IPS-18a (cell line): Measurements from ENCODE around the gene PIP4K2C.
"Not testable (repeated sequence)": the region's sequence is repeated elsewhere in the genome, so short reads cannot be mapped to it uniquely, and the experiment has no call there.

ENCODE experiments used
- H3K27ac ChIP-seq: one replicate; pipeline ENCODE4 v1.5.1; 2013; ENCODE audit warnings: low read length
- H3K27me3 ChIP-seq: one replicate; pipeline ENCODE4 v1.6.1; 2013; ENCODE audit warnings: mild to moderate bottlenecking, low read length; ENCODE audit not compliant: control insufficient read depth, insufficient read depth
- H3K36me3 ChIP-seq: one replicate; pipeline ENCODE4 v1.6.1; 2013; ENCODE audit warnings: low read depth, low read length; ENCODE audit not compliant: control insufficient read depth
- H3K4me1 ChIP-seq: one replicate; pipeline ENCODE4 v1.6.1; 2013; ENCODE audit warnings: low read depth, low read length; ENCODE audit not compliant: control insufficient read depth
- H3K4me3 ChIP-seq: one replicate; pipeline ENCODE4 v1.5.1; 2013; ENCODE audit warnings: low read length
- H3K9ac ChIP-seq: one replicate; pipeline ENCODE4 v1.6.1; 2013; ENCODE audit warnings: mild to moderate bottlenecking, low read length, moderate library complexity
- H3K9me3 ChIP-seq: one replicate; pipeline ENCODE4 v1.6.1; 2013; ENCODE audit warnings: low read depth, low read length; ENCODE audit not compliant: control insufficient read depth

The PIP4K2C gene

GRCh38 chr12:57613427-57614109 is 22.6 kb downstream of the PIP4K2C start:
- H3K27me3 ChIP-seq = peaks cover 71% of the 10 kb centered on the region
- H3K4me3 ChIP-seq = no peak overlapping the region
- H3K9ac ChIP-seq = no peak overlapping the region
- H3K4me1 ChIP-seq = peaks cover 21% of the 10 kb centered on the region
- H3K27ac ChIP-seq = no peak overlapping the region
- H3K9me3 ChIP-seq = no peaks in the 10 kb centered on the region
- H3K36me3 ChIP-seq = no peaks in the 10 kb centered on the region

- H3K36me3 ChIP-seq = no peaks in the 10 kb centered on the region
- no peak overlapping the region for H3K9ac ChIP-seq
- H3K9me3 ChIP-seq = no peaks in the 10 kb centered on the region
- peaks cover 13% of the 10 kb centered on the region for H3K4me1 ChIP-seq
- H3K27me3 ChIP-seq = peaks cover 79% of the 10 kb centered on the region
- no peak overlapping the region for H3K27ac ChIP-seq
- no peak overlapping the region for H3K4me3 ChIP-seq
Observed at GRCh38 chr12:57614178-57614947, 23.4 kb downstream of the PIP4K2C start.

- Histone ChIP-seq H3K27me3 (peaks cover 82% of the 10 kb centered on the region), H3K9ac (no peak overlapping the region), H3K36me3 (no peaks in the 10 kb centered on the region)
Observed at GRCh38 chr12:57614948-57615500, 24.0 kb downstream of the PIP4K2C start.

GRCh38 chr12:57615637-57616036 is 24.6 kb downstream of the PIP4K2C start:
- Histone ChIP-seq H3K4me3 (no peak overlapping the region), H3K9me3 (no peaks in the 10 kb centered on the region), H3K9ac (no peak overlapping the region), H3K4me1 (peaks cover 12% of the 10 kb centered on the region), H3K27me3 (peaks cover 82% of the 10 kb centered on the region), H3K36me3 (no peaks in the 10 kb centered on the region), H3K27ac (no peak overlapping the region)

More at GRCh38 chr12:57614948-57615500, 24.0 kb downstream of the PIP4K2C start:
- Histone ChIP-seq H3K4me1 (peaks cover 12% of the 10 kb centered on the region), H3K9me3 (no peaks in the 10 kb centered on the region), H3K4me3 (no peak overlapping the region), H3K27ac (no peak overlapping the region)

GRCh38 chr12:57616383-57617101 is 25.6 kb downstream of the PIP4K2C start:
- Histone ChIP-seq H3K4me3 (no peak overlapping the region), H3K9me3 (no peaks in the 10 kb centered on the region), H3K36me3 (no peaks in the 10 kb centered on the region), H3K27me3 (peaks cover 85% of the 10 kb centered on the region), H3K9ac (no peak overlapping the region), H3K4me1 (peaks cover 12% of the 10 kb centered on the region), H3K27ac (no peak overlapping the region)

- Histone ChIP-seq H3K9ac (no peak overlapping the region), H3K36me3 (no peaks in the 10 kb centered on the region), H3K4me3 (no peak overlapping the region), H3K27me3 (peaks cover 88% of the 10 kb centered on the region), H3K9me3 (no peaks in the 10 kb centered on the region), H3K4me1 (peaks cover 8% of the 10 kb centered on the region), H3K27ac (no peak overlapping the region)
Observed at GRCh38 chr12:57617942-57618341, 26.9 kb downstream of the PIP4K2C start.

GRCh38 chr12:57618431-57618830 is 27.4 kb downstream of the PIP4K2C start:
- not testable (repeated sequence) for H3K9me3 ChIP-seq, H3K36me3 ChIP-seq, H3K27ac ChIP-seq, H3K4me1 ChIP-seq, H3K4me3 ChIP-seq, H3K9ac ChIP-seq
- H3K27me3 ChIP-seq = peaks cover 88% of the 10 kb centered on the region

- H3K4me3 ChIP-seq = peak overlapping the region; percentile 34
- H3K4me1 ChIP-seq = peaks cover 4% of the 10 kb centered on the region
- no peaks in the 10 kb centered on the region for H3K36me3 ChIP-seq
- H3K9ac ChIP-seq = no peak overlapping the region
- H3K9me3 ChIP-seq = no peaks in the 10 kb centered on the region
- no peak overlapping the region for H3K27ac ChIP-seq
- H3K27me3 ChIP-seq = peaks cover 88% of the 10 kb centered on the region
Observed at GRCh38 chr12:57618966-57619433, 28.0 kb downstream of the PIP4K2C start.

- Histone ChIP-seq H3K9ac (no peak overlapping the region), H3K36me3 (no peaks in the 10 kb centered on the region), H3K27ac (no peak overlapping the region), H3K4me3 (peak overlapping the region; percentile 34), H3K4me1 (no peaks in the 10 kb centered on the region), H3K9me3 (no peaks in the 10 kb centered on the region), H3K27me3 (peaks cover 93% of the 10 kb centered on the region)
Observed at GRCh38 chr12:57619434-57620244, 28.6 kb downstream of the PIP4K2C start.

- Histone ChIP-seq H3K9ac (no peak overlapping the region), H3K9me3 (no peaks in the 10 kb centered on the region), H3K36me3 (no peaks in the 10 kb centered on the region), H3K27me3 (peaks cover 93% of the 10 kb centered on the region), H3K4me3 (peak overlapping the region; percentile 49), H3K27ac (no peak overlapping the region), H3K4me1 (no peaks in the 10 kb centered on the region)
Observed at GRCh38 chr12:57620245-57620935, 29.4 kb downstream of the PIP4K2C start.
